ENCODE results near the gene VAV2. TPM values are rescaled to one million over a fixed set of nuclear protein-coding genes. Genes with fewer than 3 reads are reported as not detected.
A peak's percentile ranks its signal among the peaks of the same experiment; 100 is the strongest.

The VAV2 gene
- total RNA-seq, 1 experiment from 2014 or later = 24.7 TPM

GRCh38 chr9:133810556-133811195, 181.4 kb downstream of the VAV2 start:
- in situ Hi-C loops (cut with HindIII; ENCODE audit: low pct_unique_long_range_greater_than_20kb, low sequenced_read_pairs) = no loop called here
- no peaks in the 10 kb centered on the region for H3K27me3 ChIP-seq (ENCODE audit: control insufficient read depth, insufficient read depth, low read length)
- H3K9me3 ChIP-seq (ENCODE audit: control insufficient read depth, insufficient read depth, low read depth, low read length) = no peaks in the 10 kb centered on the region
- ATAC-seq (no peak), DNase-seq (ENCODE audit: low read depth, low spot score) (no peak)
- CTCF ChIA-PET = no interaction called here
- BruUV-seq (replicated peaks) = no TSS peak
- no peak overlapping the region for H3K27ac ChIP-seq (ENCODE audit: low read length)
- intact Hi-C loops (cut with micrococcal nuclease; ENCODE audit: unreplicated experiment) = no loop called here
- no peak overlapping the region for H3K4me3 ChIP-seq (ENCODE audit: low read depth in 2 of 2, low read length in 2 of 2)
- POLR2A ChIA-PET = no interaction called here
- TF ChIP-seq, protein P1, sequence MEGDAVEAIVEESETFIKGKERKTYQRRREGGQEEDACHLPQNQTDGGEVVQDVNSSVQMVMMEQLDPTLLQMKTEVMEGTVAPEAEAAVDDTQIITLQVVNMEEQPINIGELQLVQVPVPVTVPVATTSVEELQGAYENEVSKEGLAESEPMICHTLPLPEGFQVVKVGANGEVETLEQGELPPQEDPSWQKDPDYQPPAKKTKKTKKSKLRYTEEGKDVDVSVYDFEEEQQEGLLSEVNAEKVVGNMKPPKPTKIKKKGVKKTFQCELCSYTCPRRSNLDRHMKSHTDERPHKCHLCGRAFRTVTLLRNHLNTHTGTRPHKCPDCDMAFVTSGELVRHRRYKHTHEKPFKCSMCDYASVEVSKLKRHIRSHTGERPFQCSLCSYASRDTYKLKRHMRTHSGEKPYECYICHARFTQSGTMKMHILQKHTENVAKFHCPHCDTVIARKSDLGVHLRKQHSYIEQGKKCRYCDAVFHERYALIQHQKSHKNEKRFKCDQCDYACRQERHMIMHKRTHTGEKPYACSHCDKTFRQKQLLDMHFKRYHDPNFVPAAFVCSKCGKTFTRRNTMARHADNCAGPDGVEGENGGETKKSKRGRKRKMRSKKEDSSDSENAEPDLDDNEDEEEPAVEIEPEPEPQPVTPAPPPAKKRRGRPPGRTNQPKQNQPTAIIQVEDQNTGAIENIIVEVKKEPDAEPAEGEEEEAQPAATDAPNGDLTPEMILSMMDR (IDR thresholded peaks at IDR 0.05) = no peak
- peak; percentile 49 to 59; a peak in 2 of 4 replicates for TF ChIP-seq REST (IDR thresholded peaks at IDR 0.05; ENCODE audit: insufficient read depth in 1 of 2, low read depth in 2 of 2, low read length in 1 of 2)
- H3K4me1 ChIP-seq (ENCODE audit: control insufficient read depth, insufficient read depth, low read length) = no peaks in the 10 kb centered on the region
- no peaks in the 10 kb centered on the region for H3K36me3 ChIP-seq (ENCODE audit: control insufficient read depth, insufficient read depth, low read length)

DNA sequence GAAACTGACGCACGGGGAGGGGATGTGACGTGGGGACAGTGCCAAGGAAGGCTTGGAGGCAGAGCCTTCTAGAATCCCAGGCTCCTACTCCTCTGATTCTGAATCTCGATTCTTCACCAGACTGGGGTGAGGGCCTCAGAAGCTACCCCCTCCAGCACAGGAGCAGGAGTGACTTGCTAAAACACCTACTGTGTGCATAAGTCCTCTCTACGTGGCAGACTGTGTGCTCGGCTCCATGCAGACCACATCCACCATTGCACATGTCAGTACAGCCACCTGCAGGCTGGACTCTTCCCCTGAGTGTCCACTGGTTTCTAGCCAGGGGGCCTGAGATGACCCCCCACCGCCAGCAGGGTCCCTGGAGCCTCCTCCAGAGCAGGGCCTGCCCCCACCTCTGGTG, 182.8 kb downstream of the VAV2 start:
- DNase-seq (ENCODE audit: low read depth, low spot score) = no peak
- in situ Hi-C loops (cut with HindIII; ENCODE audit: low pct_unique_long_range_greater_than_20kb, low sequenced_read_pairs) = no loop called here
- no TSS peak for BruUV-seq (replicated peaks)
- no peak for ATAC-seq
- no peak for TF ChIP-seq REST (IDR thresholded peaks at IDR 0.05; ENCODE audit: insufficient read depth in 1 of 2, low read depth in 2 of 2, low read length in 1 of 2)
- no peak for TF ChIP-seq POLR2AphosphoS5 (IDR thresholded peaks at IDR 0.05; ENCODE audit: low read depth, low read length)
- no peak for TF ChIP-seq SIN3A (IDR thresholded peaks at IDR 0.05; ENCODE audit: borderline replicate concordance, insufficient read depth, low read depth, low read length)
- TF ChIP-seq TCF7L2 (IDR thresholded peaks at IDR 0.05; ENCODE audit: low read depth, low read length) = no peak
- TF ChIP-seq, protein P1 (IDR thresholded peaks at IDR 0.05) = no peak
- no peaks in the 10 kb centered on the region for H3K36me3 ChIP-seq (ENCODE audit: control insufficient read depth, insufficient read depth, low read length)
- no peak overlapping the region for H3K4me3 ChIP-seq (ENCODE audit: low read depth in 2 of 2, low read length in 2 of 2)
- intact Hi-C loops (cut with micrococcal nuclease; ENCODE audit: unreplicated experiment) = no loop called here
- no peaks in the 10 kb centered on the region for H3K4me1 ChIP-seq (ENCODE audit: control insufficient read depth, insufficient read depth, low read length)
- H3K27ac ChIP-seq (ENCODE audit: low read length) = no peak overlapping the region
- no peaks in the 10 kb centered on the region for H3K27me3 ChIP-seq (ENCODE audit: control insufficient read depth, insufficient read depth, low read length)
- ChIA-PET CTCF (no interaction called here), POLR2A (no interaction called here)
- H3K9me3 ChIP-seq (ENCODE audit: control insufficient read depth, insufficient read depth, low read depth, low read length) = no peaks in the 10 kb centered on the region
